Gastroesophageal sphincter (tissue), 3 donors: Measurements from ENCODE around the gene C17orf100.

ENCODE experiments used
- EP300 ChIP-seq: sonication (generic); formaldehyde crosslinking; IDR thresholded peaks from one replicate; pipeline ENCODE4 v1.6.1; 2017; ENCODE audit warnings: antibody characterized with exemption, mild to moderate bottlenecking
- TF ChIP-seq, protein P1 (sequence below), 4 experiments: fragments of 200-600 bp in 2 of 4; fragments of 450-650 bp in 2 of 4; sonication (generic) in 1 of 4; IDR thresholded peaks; one replicate each; pipeline ENCODE4 v1.5.1; 2017 to 2019; ENCODE audit warnings: antibody characterized with exemption in 4 of 4, mild to moderate bottlenecking in 2 of 4, moderate library complexity in 2 of 4

DNA sequence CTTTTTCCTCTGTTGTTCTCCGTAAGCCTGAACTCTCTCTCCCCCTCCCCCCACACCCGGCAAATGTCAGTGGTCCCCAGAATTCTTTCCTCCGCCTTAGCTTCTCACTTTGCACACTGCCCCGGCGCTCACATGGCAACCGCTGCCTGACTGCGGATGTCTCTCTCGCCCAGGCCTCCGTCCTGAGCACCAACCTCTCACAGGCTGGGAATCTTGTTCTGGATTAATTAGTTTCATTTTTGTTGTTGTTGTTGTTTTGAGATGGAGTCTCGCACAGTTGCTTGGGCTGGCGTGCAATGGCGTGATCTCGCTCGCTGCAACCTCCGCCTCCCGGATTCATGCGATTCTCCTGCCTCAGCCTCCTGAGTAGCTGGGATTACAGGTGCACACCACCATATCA is 16.7 kb downstream of the C17orf100 start:
- TF ChIP-seq, protein P1, sequence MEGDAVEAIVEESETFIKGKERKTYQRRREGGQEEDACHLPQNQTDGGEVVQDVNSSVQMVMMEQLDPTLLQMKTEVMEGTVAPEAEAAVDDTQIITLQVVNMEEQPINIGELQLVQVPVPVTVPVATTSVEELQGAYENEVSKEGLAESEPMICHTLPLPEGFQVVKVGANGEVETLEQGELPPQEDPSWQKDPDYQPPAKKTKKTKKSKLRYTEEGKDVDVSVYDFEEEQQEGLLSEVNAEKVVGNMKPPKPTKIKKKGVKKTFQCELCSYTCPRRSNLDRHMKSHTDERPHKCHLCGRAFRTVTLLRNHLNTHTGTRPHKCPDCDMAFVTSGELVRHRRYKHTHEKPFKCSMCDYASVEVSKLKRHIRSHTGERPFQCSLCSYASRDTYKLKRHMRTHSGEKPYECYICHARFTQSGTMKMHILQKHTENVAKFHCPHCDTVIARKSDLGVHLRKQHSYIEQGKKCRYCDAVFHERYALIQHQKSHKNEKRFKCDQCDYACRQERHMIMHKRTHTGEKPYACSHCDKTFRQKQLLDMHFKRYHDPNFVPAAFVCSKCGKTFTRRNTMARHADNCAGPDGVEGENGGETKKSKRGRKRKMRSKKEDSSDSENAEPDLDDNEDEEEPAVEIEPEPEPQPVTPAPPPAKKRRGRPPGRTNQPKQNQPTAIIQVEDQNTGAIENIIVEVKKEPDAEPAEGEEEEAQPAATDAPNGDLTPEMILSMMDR (IDR thresholded peaks at IDR 0.05) = no peak
- no peak for TF ChIP-seq EP300
